ENCODE results near the gene SMAD6.
"Not testable (repeated sequence)": the region's sequence is repeated elsewhere in the genome, so short reads cannot be mapped to it uniquely, and the experiment has no call there.

The SMAD6 gene

GRCh38 chr15:66826507-66826906, 124.5 kb downstream of the SMAD6 start:
- DNase-seq (ENCODE audit: low read depth) = no peak

GRCh38 chr15:66827039-66827697, 125.1 kb downstream of the SMAD6 start:
- no peak for DNase-seq (ENCODE audit: low read depth)

- DNase-seq (ENCODE audit: low read depth) = no peak
Measured at GRCh38 chr15:66827698-66828055, 125.6 kb downstream of the SMAD6 start.

GRCh38 chr15:66828817-66829541, 126.9 kb downstream of the SMAD6 start:
- not testable (repeated sequence) for DNase-seq (ENCODE audit: low read depth)

- DNase-seq (ENCODE audit: low read depth) = no peak
Measured at GRCh38 chr15:66829551-66830121, 127.6 kb downstream of the SMAD6 start.

- DNase-seq (ENCODE audit: low read depth) = peak; percentile 81
Measured at GRCh38 chr15:66830358-66830757, 128.3 kb downstream of the SMAD6 start.

GRCh38 chr15:66830823-66831222, 128.8 kb downstream of the SMAD6 start:
- no peak for DNase-seq (ENCODE audit: low read depth)

- no peak for DNase-seq (ENCODE audit: low read depth)
Measured at GRCh38 chr15:66831289-66831688, 129.3 kb downstream of the SMAD6 start.

GRCh38 chr15:66831801-66832390, 129.9 kb downstream of the SMAD6 start:
- DNase-seq (ENCODE audit: low read depth) = no peak
